Thoracic aorta (tissue), 2 donors: ENCODE results near the gene GNAZ. TPM values are rescaled to one million over a fixed set of nuclear protein-coding genes. Genes with fewer than 3 reads are reported as not detected.

Experiments
- ATAC-seq: fragments of 150-250 bp; one replicate; pipeline ENCODE4 v1.8.0; 2017; ENCODE audit warnings: low read depth; ENCODE audit not compliant: insufficient number of reproducible peaks, low FRiP score
- DNase-seq: peaks from one replicate; pipeline ENCODE4 v3.0.0-alpha.2; 2020; ENCODE audit warnings: low spot score
- H3K27ac ChIP-seq, 2 donors: fragments of 200-600 bp; sonication (generic); 1 replicate in 1 of 2; 2 replicates in 1 of 2; pipeline ENCODE4 v1.5.1; 2016; ENCODE audit warnings: mild to moderate bottlenecking in 2 of 2, moderate library complexity in 2 of 2
- H3K27me3 ChIP-seq: fragments of 200-600 bp; sonication (generic); replicated peaks from 2 replicates; pipeline ENCODE4 v1.6.0; 2016; ENCODE audit warnings: mild to moderate bottlenecking; ENCODE audit not compliant: insufficient read depth
- H3K36me3 ChIP-seq: fragments of 200-600 bp; sonication (generic); one replicate; pipeline ENCODE4 v1.5.1; 2016
- H3K4me1 ChIP-seq, 2 donors: fragments of 200-600 bp; sonication (generic); 1 replicate in 1 of 2; 2 replicates in 1 of 2; pipeline versions ENCODE4 v1.5.1 to v1.6.0; 2016; ENCODE audit warnings: low read depth in 2 of 2, mild to moderate bottlenecking in 1 of 2; ENCODE audit not compliant: control insufficient read depth in 1 of 2
- H3K4me3 ChIP-seq: fragments of 200-600 bp; sonication (generic); 2 replicates; pipeline ENCODE4 v1.5.1; 2016; ENCODE audit warnings: mild to moderate bottlenecking
- H3K9me3 ChIP-seq: fragments of 200-600 bp; sonication (generic); 2 replicates; pipeline ENCODE4 v1.5.1; 2016
- CTCF ChIP-seq: fragments of 200-600 bp; sonication (generic); IDR thresholded peaks from one replicate; pipeline ENCODE4 v1.5.1; 2019; ENCODE audit warnings: antibody characterized with exemption
- total RNA-seq, 2 donors: library from RNA; depleted of rRNA; stranded (reverse); fragments of >200 nt; gene quantifications; one replicate each; pipeline versions ENCODE4 v1.1.0 to v1.2.3, GENCODE V29; 2016

GNAZ gene
- total RNA-seq, 2 donors from 2014 or later = 3.9 to 5.4 TPM

- ATAC-seq (no peak), DNase-seq (no peak)
- Histone ChIP-seq H3K27me3 (no peaks in the 10 kb centered on the region), H3K9me3 (no peaks in the 10 kb centered on the region), H3K4me3 (no peak overlapping the region), H3K4me1 (no peaks in the 10 kb centered on the region), H3K27ac (no peak overlapping the region), H3K36me3 (no peaks in the 10 kb centered on the region)
- TF ChIP-seq CTCF = no peak
Measured at GRCh38 chr22:23109441-23109978, 39.2 kb downstream of the GNAZ start.

- H3K9me3 ChIP-seq = no peaks in the 10 kb centered on the region
- H3K4me1 ChIP-seq = no peaks in the 10 kb centered on the region
- H3K27me3 ChIP-seq = no peaks in the 10 kb centered on the region
- no peak for DNase-seq
- no peak for TF ChIP-seq CTCF
- H3K4me3 ChIP-seq = no peak overlapping the region
- H3K36me3 ChIP-seq = no peaks in the 10 kb centered on the region
- no peak for ATAC-seq
- H3K27ac ChIP-seq = no peak overlapping the region
Measured at GRCh38 chr22:23110190-23110921, 40.0 kb downstream of the GNAZ start.

- no peak for DNase-seq
- Histone ChIP-seq H3K36me3 (no peaks in the 10 kb centered on the region), H3K4me3 (no peak overlapping the region), H3K27me3 (no peaks in the 10 kb centered on the region), H3K27ac (no peak overlapping the region), H3K4me1 (no peaks in the 10 kb centered on the region), H3K9me3 (no peaks in the 10 kb centered on the region)
- TF ChIP-seq CTCF = no peak
- ATAC-seq = no peak
Measured at GRCh38 chr22:23110922-23111527, 40.7 kb downstream of the GNAZ start.

GRCh38 chr22:23112472-23113012 lies 42.2 kb downstream of the GNAZ start:
- Histone ChIP-seq H3K4me1 (no peaks in the 10 kb centered on the region), H3K9me3 (no peaks in the 10 kb centered on the region), H3K27me3 (no peaks in the 10 kb centered on the region), H3K27ac (no peak overlapping the region), H3K36me3 (no peaks in the 10 kb centered on the region), H3K4me3 (no peak overlapping the region)
- DNase-seq (no peak), ATAC-seq (no peak)
- TF ChIP-seq CTCF = no peak

GRCh38 chr22:23113067-23113846 lies 42.9 kb downstream of the GNAZ start:
- TF ChIP-seq CTCF = no peak
- Histone ChIP-seq H3K36me3 (no peaks in the 10 kb centered on the region), H3K27ac (no peak overlapping the region), H3K27me3 (no peaks in the 10 kb centered on the region), H3K9me3 (no peaks in the 10 kb centered on the region), H3K4me3 (no peak overlapping the region), H3K4me1 (no peaks in the 10 kb centered on the region)
- ATAC-seq = no peak
- DNase-seq = no peak
